HG02623 (cell line): ENCODE data around the gene FAS.

Experiments used
- ATAC-seq: cut with Tn5 transposase; IDR thresholded peaks from one replicate; pipeline ENCODE4 v1.9.1; 2021; ENCODE audit warnings: moderate library complexity; ENCODE audit not compliant: unreplicated experiment

FAS gene

GRCh38 chr10:88990384-88991160, at the start of gene FAS:
FAS (plus strand) TSS chr10:88990798; CDS start chr10:88990877, 79 bp downstream.
- ATAC-seq: peak; percentile 53

- no peak for ATAC-seq
Measured at GRCh38 chr10:88941026-88941425, 49.6 kb upstream of the FAS start.

GRCh38 chr10:88943778-88944177, 46.8 kb upstream of the FAS start:
- ATAC-seq: no peak

- ATAC-seq: peak; percentile 57
Measured at GRCh38 chr10:88944813-88945212, 45.8 kb upstream of the FAS start.

DNA sequence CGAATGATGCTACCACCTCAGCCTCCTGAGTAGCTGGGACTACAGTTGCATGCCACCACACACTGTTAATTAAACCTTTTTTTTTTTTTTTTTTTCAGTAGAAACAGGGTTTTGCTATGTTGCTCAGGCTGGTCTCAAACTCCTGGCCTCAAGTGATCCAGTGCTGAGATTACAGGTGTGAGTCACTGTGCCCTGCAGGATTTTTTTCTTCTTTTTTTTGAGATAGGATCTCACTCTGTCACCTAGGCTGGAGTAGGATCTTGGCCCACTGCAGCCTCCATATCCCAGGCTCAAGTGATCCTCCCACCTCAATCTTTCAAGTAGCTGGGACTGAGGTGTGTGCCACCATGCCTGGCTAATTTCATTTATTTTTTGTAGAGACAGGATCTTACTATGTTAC, 44.4 kb upstream of the FAS start:
- no peak for ATAC-seq

GRCh38 chr10:88946965-88947590, 43.5 kb upstream of the FAS start:
- ATAC-seq: no peak

DNA sequence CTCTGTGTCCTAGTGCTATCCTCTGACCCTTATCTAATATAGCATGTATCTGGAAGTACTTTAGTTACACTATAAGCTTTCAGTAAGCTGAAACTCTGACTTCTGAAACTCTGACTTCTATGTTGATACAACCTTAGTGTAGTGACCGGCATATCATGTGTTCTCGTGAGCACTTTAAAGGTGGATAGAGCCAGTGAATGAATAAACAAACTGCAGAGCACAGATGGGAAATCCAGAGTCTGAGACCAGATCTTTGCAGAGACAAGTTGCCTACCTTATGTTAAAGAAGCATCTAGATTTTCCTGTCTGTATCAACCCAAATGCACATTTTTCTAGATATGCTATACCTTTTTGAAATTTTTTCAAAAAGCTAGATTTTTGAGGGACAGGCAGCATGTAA, 41.5 kb upstream of the FAS start:
- ATAC-seq: no peak

DNA sequence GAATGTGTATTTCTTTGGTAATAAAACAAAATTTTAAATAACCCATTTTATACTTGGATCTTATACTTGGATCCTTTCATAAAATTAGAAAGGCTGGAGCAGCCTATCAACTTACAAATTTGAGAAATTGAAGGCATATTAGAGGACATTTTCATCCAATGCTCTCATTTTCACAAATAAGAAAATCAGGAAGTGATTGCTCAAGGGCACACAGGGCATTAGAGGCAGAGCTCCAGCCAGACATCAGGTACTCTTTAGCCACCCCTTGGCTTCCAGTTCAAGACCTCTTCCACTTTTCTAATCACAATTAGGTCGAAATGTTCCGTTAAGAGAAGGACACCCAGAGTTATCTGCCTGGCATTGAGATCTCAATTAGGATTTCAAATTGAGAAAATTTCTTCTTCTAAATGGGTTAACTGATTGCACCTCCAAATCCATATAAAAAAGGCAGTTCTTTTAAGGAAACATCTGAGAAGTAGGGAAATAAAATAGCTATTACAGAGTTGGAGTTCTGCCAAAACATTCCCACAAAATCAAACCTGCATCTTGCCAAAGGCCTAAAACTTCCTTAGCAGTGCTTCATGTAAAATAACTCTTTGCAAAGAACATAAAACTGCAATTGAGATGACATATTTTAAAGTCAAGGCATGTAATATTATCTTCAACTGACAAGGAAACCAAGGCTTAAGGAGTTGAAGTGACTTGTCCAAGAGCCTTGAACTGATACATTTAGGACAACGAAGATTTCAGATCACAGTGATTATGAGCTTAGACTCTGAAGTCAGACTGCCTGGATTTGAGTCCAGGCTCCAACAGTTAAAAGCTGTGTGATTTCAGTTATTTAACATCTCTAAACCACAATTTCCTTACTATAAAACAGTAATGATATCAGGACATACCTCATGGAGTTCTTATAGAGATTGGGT, 40.4 kb upstream of the FAS start:
- no peak for ATAC-seq

DNA sequence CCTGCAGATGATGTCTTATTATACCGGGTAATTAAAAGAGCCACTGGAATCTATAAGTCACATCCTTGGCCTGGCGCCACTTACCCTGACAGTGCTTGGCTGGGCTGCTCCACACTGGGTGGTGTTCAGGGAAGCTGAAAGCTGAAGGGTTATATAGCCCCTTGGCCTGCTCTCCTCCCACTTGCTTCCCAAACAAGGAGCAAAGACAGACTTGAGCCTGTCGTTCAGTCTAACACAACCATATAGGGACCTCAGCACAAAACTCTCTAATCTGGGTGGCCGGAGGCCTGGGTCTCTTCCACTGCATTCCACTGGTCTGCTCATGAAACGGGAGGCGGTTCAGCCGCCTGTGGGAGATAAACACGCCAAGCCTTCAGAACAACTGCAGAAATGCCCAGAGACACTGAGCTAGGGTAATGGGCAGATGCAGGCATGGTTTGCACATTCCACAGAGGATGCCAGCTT, 37.9 kb upstream of the FAS start, which contains the start of gene ACTA2:
Gene ACTA2 (minus strand): TSS at position 127 of the 465 bp plus-strand sequence. CDS start 3,843 bp downstream, outside the sequence.
- ATAC-seq: no peak

DNA sequence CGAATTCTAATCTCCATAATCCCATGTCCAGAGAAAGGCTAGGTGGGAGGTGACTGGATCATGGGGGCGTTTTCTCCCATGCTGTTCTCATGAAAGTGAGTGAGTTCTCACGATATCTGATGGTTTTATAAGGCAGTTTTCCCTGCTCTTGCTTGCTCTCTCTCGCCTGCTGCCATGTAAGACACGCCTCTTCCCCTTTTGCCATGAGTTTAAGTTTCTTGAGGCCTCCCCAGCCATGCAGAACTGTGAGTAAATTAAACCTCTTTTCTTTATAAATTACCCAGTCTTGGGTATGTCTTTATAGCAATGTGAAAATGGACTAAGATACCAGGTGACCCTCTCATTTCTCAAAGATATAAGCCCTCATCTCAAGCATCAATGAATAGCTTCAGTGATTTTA, 36.9 kb upstream of the FAS start:
- ATAC-seq: no peak

- ATAC-seq: no peak
Measured at GRCh38 chr10:88954458-88955083, 36.0 kb upstream of the FAS start.

DNA sequence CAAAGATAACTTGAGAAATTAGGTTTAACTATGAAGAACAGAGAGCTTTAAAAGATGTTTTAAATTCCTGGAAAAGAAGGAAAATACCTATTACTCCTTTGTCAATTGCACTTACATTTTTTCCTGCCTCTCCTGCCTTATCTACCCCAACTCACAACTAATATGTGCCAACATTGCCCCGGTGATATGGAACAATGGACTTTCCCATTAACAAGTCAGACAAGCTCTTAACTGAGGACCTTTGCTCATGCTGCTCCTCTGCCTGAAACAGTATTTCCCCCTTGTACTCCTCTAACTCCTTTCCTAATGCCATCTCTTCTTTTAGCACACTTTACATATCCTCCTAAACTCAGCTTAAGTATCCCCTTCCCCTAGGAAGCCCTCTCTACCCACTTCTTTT, 33.2 kb upstream of the FAS start:
- ATAC-seq: no peak

DNA sequence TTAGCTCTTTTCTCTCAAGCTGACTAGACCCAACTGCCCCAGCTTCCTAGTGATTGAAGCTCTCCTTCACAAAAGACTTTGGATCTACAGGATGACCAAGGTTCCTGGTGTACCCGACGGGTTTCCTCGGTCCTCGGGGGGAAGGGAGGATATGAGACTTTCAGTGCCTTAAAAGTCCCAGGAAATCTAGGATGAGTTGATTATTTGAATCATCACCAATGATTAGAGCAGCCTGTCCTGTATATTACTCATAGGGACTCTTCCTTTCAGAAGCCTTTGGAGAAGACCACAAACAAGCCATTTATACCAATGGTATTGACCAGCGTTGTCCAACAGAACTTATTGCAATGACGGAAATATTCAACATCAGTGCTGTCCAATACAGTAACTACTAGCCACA, 31.9 kb upstream of the FAS start:
- ATAC-seq: no peak

DNA sequence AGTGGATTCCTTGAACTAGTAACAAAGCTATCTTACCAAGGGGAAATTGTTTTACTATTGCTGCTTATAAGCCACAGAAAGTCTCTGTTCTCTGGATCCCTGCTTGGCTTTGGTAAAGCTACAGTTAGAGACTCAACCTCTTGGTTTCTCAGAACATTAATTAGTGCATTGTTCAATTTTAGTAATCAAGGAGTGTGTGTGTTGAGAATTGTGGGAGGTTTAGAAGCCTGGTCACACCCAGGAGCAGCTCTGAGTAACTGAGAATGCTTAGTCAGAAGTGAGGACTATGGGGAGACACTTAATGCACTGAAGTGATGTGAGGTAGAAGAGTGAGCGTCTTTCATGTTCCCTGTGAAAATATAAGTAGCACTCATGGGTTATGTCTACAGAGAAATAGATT, 29.8 kb upstream of the FAS start:
- no peak for ATAC-seq

GRCh38 chr10:88961266-88961665, 29.3 kb upstream of the FAS start:
- ATAC-seq: no peak

- ATAC-seq: no peak
Measured at GRCh38 chr10:88962336-88962735, 28.3 kb upstream of the FAS start.

DNA sequence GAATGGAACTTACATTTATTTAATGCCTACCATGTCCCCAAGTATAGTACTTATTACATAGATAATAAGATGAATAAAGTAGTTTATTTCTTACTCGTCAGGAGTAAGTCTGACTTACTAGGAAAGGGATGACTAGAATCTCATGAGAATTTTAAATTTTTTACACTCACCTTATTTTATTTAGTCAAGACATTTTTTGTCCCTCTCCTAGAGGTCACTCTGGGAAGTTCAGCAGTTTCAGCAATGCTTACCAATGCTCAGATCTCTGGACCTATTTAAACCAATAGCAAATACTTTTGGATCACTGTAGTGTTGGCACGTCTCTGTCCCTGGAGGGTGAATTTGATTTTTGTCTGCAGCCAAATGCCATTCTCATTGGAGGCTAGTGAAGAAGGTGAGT, 27.3 kb upstream of the FAS start:
- ATAC-seq: no peak

DNA sequence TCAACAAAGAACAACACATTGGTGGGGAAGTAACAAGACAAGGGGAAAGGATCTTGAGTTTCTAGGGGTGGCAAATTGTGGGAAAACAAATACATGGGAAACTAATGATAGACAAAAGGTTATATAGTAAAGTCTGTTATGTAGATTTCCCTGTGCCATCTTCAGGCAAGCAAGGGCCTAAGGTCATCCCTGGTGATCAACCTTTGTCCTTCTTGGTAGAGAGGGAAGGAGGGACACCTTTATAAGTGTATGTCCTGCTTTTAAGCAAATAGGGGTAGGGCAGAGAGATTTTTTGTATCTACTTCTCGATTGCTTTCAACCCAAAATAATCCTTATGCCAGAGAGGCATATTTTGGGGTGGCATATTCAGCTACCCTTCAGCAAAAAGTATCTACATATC, 26.2 kb upstream of the FAS start:
- ATAC-seq: no peak

GRCh38 chr10:88964869-88965415, 25.7 kb upstream of the FAS start:
- ATAC-seq: no peak

GRCh38 chr10:88966797-88967196, 23.8 kb upstream of the FAS start:
- no peak for ATAC-seq

DNA sequence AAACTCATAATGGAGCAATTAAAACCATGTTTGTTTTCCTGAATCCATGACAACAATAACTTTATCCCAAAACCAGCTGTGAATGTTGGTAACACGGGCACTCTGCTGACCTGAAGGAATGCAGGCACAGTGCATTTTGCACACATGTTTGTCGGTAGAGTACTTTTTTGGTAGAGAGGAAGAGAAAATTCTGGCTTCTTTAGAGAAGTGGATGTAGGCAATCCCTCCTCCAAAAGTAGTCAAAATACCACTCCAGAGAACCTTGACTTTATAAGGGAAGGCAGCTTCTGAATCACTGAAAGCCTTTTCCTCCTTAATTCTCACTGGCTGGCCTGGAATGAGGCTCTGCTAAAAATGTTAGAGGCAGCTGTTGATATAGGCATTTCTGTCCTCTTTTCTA, 22.2 kb upstream of the FAS start:
- no peak for ATAC-seq
